Glomerular visceral epithelial cell (primary cell): ENCODE data around the gene HOXC10.

ENCODE experiments used
- DNase-seq: peaks from one replicate; pipeline ENCODE4 v3.0.0-alpha.2; 2016; ENCODE audit errors: extremely low spot score

HOXC10 gene

DNA sequence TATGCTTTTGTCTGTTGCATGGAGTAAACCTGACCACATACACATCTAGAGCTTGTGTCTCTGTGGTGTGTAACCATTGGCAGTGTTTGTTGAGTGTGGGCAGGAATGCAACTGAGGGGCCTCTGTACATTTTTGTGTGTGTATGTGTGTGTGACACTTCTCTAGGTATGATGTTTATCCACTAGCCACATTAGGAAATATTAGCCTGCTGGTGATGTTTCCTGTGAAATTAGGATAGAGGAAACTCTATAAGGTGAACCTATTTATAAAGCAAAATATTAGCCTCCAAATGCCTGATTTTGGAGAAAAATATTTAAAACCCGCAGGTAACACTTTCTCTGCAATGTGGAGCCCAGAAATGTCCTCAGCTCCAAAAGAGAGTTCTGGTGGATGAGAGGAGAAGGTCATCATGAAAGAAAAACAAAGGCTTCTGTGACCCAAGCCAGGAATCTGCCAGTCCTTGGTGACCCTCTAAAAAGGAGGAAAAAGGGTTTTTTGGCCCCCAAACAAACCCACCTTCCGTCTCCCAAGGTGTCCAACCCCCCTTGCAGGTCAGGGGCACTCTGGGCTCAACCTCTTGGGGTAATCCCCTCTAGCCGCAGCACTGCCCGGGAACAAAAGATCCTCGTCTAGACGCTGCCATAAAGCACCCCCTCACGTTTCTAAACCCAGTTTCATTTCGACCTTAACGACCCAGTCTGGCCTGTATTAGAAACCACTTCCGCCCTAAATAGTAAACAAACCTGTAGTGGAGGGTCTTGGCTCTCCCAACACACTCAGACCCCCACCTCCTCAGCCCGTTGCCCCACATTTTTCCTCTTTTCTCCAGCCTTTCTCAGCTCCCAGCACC is 7.1 kb upstream of the HOXC10 start:
- DNase-seq: no peak

DNA sequence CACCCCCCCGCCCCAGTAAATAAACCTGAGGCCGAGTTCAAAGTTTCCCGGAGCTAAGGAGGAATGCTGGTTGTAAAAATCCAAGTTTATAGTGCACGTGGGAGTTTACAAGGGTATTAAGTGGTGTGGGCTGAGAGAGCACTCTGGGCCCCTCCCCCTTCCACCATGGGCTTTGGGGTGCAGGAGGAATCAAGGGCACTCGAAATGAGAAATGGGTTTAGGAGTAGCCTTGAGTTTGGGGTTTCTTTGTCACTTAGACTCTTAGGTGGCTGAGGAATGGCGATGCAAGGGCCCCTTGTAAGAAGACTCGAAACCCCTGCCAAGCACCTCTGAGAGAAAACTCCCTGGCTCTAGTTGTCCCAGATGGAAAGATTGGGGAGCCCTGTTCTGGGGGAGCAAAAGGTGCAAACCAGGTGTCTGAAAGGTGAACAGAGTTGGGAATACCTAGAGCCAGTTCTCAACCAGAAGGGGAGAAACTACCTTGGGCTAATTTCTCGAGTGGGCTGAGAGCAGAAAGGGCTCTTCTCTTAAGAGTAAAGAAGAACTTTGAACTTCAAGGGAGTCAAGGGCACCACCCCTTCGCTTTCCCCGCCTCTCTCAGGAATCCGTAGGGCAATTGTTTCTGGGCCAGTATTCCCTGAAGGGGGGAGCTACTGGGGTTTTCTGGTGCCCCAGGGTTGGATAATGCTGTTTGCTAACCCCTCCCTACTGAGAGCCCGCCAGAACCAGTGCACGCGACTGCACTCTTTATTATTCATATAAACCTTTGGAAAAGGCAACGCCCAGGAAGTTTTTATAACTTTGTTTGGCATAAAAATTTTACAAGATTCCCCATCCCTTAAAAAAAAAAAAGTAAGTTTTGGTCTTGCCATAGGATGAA is 6.2 kb upstream of the HOXC10 start:
- peak; percentile 51 for DNase-seq

DNA sequence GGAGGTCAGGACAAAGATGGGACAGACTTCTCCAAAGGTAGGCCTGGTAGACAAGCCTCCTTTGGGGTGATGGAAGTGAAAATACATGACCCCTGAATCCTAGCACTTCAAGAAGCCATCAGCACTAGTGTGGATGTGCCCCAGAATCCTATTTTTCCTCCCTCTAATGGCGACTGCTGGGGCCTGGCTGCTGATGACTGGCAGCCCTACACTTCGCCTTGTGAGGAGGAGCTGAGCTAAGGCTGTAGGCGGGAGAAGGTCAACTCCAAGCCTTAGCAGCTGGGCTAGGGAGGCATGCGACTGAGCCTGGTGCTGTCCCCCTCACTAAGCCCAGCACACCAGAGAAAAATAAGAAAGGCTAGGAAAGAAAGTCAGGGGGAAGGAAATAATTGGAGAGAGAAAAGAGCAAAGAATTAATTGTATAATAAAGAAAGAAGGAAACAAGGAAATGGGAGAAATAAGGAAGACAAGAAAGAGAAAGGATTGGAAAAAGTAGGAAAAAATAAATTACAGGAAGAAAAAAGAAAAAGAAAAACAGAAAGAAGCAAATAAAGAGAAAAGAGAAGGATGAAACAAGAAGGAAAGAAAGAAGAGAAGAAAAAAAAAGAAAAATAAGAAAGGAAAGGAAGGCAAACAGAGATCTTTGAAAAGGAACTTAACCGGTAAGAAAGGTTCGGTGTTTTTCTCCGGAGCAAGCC is 4.7 kb upstream of the HOXC10 start:
- peak; percentile 60 for DNase-seq

DNA sequence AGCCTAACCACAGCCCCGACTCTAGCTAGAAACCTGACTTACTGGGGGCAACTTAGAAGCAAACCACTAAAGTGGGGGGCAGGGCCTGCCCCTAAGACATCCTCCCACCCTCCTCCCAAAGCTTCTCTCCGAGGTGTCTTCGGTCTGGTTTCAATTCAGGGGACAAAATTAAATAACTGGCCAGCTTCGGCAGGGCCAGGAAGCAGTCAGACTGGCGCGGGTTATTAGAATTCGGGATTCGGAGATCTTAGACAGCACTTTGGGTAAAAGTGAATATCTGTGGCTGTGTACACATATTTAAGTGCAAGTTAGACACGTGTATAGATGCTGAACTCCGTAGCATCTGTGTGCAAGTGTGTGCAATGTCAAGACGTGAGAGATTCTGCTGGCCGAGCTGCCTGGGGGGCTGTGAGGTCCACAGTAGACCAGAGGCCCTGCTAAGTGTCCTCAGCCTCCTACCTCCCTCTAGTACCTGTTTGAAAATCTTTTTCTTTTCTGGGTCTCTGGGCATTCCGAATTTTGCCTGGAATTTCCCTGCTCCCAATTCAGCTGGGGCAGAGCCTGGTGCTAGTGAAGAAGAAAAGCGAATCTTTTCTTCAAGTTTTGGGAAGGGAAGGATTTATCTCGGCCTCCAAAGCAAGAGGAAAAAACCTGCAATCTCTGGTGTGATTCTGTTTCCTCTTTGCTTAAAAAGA is 4.0 kb upstream of the HOXC10 start:
- peak; percentile 30 for DNase-seq

DNA sequence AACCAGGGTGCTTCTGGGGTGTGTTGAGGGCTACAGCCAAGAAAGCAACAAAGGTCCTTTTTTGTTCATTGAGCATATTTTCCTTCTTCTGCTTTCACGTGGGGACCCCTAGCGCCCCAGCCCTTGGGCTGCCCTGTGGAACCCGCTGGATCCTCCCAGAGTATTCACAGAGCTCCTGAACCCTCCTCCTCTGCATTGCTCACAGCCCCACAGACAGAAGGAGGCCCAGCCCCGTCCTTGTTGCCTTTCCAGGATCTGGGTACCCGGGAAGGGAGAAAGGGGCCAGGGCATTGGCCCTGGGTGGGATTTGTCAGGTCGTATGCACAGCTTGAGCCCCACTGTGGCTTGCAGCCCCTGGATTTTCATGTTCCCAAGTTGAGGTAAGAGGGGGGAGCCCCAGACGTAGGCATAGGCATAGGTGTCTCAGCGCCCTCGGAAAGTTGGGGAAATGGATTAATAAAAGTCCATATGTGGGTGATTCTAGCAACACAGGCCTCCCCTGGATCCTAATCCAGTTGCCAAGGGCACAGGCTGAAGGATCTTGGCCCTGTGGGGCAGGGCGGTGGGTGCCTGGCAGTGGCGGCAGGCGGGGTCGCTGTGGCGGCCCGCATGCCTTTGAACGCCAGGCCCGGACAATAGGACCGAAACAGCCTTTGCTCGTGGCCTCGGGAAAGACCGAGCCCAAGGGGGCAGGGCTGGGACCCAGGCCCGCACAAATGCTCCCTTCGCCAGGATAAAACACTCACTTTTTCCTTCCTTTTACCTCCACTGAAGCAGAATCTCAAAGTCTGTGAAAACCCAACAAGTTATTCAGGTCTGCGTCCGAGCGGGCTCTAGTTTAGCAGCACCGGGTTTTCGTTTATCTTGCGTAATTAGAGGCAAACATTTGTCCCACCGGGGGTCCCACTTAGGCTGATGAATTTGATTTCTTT is 3.0 kb upstream of the HOXC10 start:
- DNase-seq: peak; percentile 72

DNA sequence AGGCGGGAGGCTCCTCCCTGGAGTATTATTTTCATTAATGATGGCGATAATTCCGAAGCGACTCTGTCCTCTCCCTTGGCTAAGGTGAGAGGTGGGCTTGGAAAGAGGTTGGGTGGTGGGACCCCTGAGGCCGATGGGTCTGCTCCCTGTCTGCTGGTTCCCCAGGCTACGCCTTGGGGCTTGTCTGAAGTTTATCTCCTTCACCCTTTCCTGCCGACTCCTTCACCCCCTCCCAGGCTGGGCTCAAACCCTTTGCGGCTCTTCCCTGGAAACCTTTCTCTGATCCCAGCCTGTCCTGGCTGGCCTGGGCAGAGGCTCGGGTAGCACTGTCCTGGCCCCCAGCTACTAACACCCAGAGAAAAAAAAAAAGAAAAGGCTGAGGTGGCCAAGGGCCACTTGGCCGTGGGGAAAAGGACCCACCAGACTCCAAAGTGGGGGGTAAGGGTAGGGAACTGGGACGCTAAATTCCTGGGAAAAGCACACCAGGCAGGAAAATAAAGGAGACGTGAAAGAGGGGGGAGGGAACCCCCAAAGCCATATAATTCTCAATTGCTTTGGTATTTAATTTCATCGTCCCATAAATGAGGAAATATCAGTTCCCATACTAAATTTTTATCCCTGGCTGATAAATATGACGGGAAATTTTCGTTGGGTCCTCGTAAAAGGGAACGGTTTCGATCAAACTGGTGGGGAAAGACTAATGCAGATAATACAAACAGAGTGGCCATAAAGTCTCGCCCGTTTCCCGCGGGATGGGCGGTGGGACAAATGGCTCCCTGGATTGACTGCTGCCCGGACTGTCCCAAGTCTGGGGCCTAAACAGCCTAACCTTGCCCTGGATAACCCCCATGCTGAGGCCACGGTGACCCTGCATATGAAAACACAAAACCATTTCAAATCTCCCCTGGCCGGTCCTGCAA is 2.0 kb upstream of the HOXC10 start:
- no peak for DNase-seq

DNA sequence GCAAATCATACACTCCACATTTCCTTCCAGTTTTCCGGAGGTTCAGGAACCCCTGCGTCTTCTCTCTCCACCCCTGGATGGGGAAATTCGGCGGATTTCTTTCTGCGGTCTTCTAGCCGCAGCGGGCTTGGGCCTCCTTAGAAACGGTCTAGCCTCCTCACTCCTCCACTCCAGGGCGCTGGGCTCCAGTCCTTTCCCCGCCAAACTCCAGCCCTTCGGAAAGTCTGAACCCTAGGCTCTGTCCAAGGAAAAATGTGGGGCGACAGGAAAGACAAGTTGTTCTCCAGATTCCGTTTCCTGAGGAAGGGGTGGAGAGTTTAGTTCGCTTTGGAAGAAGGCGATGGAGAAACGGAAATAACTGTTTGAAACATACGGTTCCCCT is 1.4 kb upstream of the HOXC10 start:
- no peak for DNase-seq

DNA sequence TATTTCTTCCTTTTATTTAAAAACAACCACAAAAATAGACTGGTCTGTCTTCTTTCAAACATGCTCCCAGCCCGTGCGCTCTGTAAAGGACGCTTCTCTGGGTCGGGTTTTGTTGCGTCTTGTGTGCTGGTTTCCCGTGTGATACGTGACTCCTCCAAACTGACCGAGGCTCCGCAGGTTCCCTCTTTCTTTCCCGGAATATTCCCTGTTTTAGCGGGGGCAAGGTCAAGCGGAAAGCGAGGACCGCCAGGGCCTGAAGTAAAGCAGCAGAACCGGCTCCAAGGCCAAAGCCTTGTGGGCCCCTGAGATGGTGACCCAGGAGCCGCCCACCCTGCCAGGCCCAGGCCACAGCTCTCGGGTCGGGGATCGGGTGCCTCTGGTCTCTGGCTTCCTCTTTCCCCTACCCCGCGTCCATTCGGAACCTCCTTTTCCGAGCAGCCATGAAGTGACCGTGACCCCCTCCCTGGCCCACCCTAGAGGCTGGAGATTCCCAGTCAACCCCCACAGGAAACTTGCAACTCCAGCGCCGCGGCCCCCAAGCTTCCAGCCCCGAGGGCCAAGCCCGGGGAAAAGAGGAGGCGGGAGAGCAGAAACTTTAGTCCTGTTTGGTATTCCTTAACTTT is 885 bp upstream of the HOXC10 start:
- no peak for DNase-seq

DNA sequence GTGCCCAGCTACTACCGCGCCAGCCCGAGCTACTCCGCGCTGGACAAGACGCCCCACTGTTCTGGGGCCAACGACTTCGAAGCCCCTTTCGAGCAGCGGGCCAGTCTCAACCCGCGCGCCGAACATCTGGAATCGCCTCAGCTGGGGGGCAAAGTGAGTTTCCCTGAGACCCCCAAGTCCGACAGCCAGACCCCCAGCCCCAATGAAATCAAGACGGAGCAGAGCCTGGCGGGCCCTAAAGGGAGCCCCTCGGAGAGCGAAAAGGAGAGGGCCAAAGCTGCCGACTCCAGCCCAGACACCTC is 697 bp downstream of the HOXC10 start:
- DNase-seq: no peak

DNA sequence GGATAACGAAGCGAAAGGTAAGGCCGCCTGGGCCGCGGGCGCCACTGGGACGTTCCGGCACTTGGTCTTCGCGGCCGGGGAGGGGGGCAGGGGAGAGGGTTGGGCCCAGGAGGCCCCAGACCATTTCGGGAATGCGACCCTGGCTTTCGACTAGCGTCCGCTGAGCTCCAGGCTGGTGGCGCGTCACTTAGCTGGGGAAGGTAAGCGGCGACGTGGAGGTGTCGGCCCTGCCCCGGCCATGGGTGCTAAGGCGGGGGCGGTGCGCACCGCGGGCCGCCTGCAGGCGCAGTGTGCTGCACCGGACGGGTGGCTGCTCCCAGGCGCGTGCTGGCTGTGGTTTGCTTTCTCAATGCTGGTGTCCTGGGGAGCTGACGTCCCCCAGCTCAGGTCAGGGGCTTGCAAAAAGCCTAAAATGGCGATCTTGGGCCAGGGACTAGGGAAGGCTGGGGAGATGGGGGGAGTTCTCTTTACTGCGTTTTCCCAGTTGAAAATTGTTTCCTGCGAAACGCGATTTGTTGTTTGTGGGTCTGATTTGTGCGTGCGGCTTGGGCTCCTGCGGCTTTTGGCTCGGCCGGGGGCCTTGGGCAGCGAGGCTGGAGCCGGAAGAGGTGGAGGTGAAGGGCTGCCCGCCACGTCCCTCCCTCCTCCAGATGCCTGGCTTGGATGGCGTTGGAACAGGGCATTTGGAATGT is 1.2 kb downstream of the HOXC10 start:
- DNase-seq: peak; percentile 62

DNA sequence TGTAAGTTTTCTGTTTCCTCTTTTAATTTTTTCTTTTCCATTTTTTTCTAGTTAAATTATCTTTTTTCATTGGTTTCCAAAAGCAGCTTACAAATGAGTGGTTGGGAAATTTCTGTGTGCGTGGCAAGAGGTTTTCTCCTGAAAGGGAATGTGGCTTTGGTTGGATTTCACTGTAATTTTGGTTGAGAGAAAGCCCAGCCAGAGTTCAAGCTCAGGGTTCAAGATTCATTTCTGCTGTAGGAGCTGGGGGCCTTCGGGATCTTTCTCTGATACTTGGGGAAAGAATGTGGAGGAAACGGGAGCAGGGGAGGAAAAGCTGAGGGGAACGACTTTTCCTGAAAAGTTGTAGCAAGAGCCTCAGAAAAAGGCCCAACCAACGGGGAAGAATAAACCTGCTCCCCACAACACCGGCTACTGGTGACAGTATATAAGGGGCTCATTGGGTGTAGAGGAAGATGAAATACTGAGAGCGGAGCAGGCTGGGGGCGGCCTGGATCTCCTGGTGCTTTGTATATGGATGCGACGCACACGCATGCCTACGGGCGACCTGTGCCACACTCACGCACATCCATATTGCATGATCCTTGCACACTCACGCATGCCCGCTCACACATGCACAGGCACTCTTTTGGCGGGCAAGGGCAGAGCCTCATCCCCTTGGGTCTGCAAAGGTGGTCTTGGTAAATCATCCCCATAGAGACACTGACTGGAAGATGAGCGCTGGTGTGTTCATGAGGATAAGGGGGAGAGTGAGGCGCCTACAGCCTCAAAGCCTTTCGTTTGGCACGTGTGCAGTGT is 1.9 kb downstream of the HOXC10 start:
- no peak for DNase-seq

DNA sequence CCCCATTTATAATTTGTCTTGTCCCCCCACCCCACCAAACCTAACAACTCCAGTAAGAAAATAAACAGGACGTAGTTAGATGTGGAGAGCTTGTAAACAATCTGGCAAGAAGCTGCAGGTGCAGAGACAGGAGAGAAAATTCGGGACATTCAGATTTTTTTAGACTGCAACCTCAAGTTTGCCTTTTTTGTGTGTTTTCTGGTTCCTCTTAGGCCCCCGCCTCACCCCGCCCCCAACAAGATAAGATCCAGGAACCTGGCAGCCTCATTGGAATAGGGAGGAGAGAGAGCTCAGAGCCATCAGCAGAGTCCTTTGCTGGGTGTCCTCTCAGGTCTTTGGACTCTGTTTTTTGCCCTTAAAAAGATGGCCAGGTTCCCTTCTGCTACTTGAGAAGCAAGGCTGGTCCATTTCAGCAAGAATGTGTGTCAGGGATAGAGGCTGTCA is 2.9 kb downstream of the HOXC10 start:
- no peak for DNase-seq

DNA sequence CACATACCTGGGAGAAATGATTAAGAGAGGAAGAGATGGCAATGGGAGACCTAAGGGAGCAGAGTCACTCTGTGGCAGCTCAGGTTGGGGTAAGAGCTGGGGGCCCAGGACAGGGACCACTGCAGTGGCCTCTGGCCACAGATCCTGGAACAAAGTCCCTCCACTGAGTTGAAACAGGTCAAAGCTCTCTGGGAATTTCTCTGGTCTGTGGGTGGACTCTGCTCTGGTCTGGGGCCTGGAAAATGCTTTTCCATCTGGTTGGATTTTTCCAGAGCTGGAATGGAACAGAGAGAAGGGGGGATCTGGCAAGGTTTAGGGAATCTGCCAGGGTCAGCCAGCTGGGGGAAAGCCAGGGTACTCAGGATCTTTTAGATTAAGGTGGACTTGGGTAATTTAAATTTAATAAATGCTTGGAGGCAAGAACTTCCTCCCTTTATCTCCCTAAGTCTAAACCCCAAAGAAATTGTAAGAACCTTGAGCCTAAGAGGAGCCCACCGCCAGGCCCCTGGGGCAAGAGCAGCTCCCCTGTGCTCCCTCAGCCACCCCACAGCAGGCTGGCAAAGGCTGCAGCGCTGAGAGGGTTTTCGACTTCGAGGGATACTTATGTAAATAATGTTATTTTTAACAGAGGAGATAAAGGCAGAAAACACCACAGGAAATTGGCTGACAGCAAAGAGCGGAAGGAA is 3.7 kb downstream of the HOXC10 start:
- no peak for DNase-seq

DNA sequence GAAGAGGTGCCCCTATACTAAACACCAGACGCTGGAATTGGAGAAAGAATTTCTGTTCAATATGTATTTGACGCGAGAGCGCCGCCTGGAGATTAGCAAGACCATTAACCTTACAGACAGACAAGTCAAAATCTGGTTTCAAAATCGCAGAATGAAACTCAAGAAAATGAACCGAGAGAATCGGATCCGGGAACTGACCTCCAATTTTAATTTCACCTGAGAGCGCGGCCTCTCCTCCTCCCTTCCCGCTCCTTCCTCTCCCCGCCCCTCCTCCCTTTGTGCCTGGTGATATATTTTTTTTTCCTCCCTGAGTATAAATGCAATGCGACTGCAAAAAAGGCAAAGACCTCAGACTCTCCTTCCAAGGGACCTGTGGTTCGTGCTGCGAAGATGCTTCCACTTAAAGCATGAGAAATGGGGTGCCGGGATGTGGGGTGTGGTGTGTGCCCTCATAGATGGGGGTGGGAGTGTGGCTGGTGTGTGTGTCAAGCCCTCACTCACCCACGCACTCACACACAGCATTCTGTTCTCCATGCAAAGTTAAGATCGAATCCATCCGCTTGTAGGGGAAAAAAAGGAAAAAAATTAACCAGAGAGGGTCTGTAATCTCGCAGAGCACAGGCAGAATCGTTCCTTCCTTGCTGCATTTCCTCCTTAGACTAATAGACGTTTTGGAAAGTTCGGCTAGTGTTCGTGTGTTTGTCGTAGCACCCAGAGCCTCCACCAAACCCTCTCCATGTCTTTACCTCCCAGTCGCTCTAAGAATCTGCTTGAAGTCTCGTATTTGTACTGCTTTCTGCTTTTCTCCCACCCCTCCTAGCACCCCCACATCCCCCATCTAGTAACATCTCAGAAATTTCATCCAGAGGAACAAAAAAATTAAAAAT is 4.5 kb downstream of the HOXC10 start:
- peak; percentile 66 for DNase-seq

DNA sequence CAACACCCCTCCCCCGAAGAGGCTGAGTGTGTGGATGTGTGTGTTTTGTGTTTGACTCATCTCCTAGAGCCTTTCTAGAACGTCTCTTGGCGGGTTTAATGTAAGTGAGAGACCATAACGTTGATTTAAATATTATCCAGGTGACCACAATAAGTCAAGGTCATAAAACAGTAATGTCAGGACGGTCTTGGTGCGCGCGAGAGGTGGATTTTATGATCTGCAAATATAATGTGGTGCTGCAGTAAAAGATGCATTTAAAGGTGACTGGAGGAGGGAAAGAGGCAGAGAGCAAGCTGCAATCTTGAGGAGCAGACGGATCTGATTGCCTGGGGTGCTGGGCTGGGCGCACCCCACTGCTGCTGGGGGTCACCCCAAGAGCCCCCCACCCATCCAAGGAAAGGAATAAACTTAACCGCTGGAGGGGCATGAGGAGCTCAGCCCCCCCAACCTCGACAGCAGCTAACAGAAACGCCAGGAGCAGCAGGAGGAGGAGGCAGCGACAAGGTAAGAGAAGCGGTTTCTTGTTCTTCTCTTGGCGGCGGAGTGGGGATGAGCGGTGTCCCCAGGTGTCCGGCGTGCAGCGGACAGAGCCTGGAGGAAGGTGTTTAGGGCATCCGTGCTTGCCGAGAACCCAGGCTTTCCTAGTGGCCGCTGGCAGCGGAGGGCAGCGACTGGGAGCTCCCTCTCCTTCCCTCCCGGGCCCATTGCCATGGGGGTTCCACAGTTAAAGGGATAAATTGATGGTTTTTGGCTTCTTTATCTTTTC is 5.5 kb downstream of the HOXC10 start:
- DNase-seq: no peak
